ENCODE data around the gene DCTD.

GRCh38 chr4:182880387-182881356, 36.5 kb downstream of the DCTD start:
- TF ChIP-seq PBX3 (CRISPR knock-in tag; IDR thresholded peaks at IDR 0.05) (no peak), CTCF (tag by site-specific recombination; IDR thresholded peaks at IDR 0.05) (no peak), ZNF394 (tag by site-specific recombination; IDR thresholded peaks at IDR 0.05; ENCODE audit: borderline replicate concordance) (no peak), ZNF274 (IDR thresholded peaks at IDR 0.05; ENCODE audit: low read length) (no peak), ZNF274 (tag by site-specific recombination; IDR thresholded peaks at IDR 0.05; ENCODE audit: borderline replicate concordance) (no peak)
